GM19467 (cell line): Measurements from ENCODE around the gene HINT3.
"Not testable (repeated sequence)": the region's sequence is repeated elsewhere in the genome, so short reads cannot be mapped to it uniquely, and the experiment has no call there.

Experiments
- ATAC-seq: cut with Tn5 transposase; IDR thresholded peaks from one replicate; pipeline ENCODE4 v1.9.1; 2021; ENCODE audit warnings: mild to moderate bottlenecking, moderate library complexity; ENCODE audit not compliant: unreplicated experiment

The HINT3 gene

GRCh38 chr6:125956506-125957390 is at the start of gene HINT3:
Gene HINT3, plus strand, starts transcription at chr6:125956770. Its CDS starts 208 bp downstream, at chr6:125956978.
- ATAC-seq, result peak; percentile 95

- ATAC-seq, result peak; percentile 97
These were observed 46.0 kb upstream of the HINT3 start for GRCh38 chr6:125910527-125910926.

DNA sequence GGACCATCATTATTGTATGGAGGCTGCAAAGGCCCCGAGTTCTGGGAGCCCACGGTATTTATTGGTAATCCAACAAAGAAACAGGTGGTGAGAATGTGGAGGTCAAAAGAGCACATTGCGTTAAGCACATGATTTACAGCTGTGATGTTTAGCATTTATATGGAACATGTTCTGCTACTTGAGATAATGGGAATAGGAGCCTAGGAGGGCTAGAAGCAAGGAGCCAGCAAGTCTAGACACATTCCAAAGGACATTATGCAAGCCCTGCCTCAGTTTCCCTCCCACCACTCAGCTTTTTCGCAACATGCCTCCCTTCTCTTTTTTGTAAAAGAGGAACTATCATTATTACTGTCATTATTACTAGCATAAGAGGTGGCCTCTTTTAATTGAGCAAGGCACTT is 45.5 kb upstream of the HINT3 start:
- ATAC-seq, result not testable (repeated sequence)

GRCh38 chr6:125912430-125912829 is 44.1 kb upstream of the HINT3 start:
- ATAC-seq, result not testable (repeated sequence)

- no peak for ATAC-seq
These were observed 43.4 kb upstream of the HINT3 start for GRCh38 chr6:125913145-125913544.

DNA sequence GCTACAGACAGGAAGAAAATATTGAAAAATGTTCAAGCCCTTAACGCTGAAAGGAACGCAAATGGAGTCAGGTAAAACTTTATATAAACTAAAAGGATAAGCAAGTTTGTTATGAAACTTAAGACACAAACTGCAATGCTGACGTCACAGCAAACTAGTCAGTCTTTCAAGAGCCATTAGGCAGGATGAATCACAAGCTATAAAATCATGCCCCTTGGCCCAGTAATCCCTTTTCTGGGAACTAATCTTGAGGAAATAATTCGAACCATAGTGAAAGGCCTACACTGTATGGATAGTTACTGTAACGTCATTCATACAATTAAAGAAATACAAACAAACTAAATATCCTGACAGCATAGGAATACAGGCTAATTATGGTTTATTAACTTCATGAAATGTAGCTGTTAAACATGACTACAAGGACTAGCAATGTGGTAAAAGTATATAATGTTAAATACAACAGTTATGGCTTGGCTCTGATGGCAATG is 42.7 kb upstream of the HINT3 start:
- no peak for ATAC-seq

GRCh38 chr6:125918230-125918629 is 38.3 kb upstream of the HINT3 start:
- no peak for ATAC-seq

- ATAC-seq, result peak; percentile 98
These were observed 37.6 kb upstream of the HINT3 start for GRCh38 chr6:125918681-125919566.

DNA sequence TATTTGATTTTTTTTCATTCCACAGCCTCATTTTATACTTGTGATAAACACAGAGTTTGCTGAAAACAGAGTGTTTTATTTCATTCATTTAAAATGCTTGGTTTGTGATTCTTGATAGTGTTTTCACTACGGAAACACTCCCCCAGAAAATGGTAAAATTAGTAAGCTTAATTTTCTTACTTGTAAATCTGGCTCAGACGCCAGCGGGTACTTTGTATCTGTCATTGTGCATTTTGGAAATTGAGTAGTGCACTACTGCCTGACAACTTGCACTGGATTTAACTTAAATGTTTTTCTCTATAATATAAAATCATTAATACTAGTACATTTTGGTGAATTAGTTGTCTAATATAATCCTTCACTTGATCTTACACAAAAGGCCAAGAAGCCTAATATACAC is 37.0 kb upstream of the HINT3 start:
- ATAC-seq, result peak; percentile 4

DNA sequence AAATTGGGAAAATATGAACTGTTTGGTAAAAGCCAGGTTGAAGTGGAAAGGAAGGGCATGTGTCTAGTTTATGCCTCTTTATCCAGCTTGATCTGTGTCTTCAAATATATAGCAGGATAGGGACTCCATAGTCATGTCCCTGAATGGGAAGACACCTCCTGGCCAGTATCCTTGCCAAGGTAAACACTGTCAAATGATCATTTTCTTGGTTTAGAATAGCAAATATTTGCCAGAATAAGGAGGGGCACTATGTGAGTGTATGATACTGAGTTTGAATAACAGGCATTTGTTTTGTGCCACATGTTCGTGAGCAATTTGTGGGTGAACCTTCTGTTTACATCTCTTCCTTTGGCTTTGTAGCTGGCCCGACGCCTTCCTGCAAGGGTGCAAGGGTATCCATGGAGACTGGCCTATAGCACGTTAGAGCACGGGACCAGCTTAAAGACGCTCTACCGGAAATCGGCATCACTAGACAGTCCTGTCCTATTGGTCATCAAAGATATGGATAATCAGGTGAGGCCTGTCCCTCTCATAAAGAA is 34.2 kb upstream of the HINT3 start:
- ATAC-seq, result no peak

DNA sequence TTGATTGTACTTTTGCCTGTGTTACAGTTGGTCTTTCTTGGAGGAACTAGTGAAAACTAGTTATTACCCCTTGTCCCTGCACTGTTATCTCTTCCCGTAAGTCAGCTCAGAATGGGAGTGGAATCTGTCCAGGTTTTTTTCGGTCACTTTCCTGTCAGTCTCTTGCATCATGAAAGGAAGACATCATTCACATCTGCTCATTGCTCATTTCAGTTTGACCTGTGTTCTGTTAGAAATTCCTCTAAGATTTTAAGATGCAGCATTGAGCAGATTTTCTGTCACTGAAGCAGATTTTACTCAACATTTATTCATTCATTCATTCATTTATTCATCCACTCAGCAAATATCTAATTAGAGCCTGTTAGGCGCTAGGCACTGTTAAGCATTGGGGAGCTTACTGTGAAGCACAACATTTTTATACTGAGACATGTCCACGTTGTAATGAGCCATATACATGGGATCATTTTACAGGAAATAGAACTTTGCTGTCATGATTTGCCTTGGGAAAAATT is 33.1 kb upstream of the HINT3 start:
- ATAC-seq, result no peak

- no peak for ATAC-seq
These were observed 32.4 kb upstream of the HINT3 start for GRCh38 chr6:125924169-125924568.

GRCh38 chr6:125924697-125925358 is 31.7 kb upstream of the HINT3 start:
- no peak for ATAC-seq

DNA sequence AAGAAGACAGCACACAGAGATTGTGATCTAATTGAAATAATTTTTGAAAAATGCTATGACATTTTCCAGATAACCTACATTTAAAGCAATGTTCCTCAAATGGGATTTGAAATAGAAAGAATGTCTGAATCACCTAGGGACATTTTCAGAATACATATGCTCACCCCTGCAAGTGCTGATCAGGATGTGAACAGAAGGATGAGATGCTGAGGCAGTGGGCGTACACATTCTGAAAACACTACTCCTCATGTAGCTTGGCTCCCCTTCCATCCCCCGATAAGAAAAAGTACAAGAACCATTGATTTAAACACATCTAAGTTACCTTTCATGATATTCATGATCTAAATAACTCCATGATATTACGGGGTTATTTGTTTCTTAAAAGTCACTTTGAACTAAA is 29.9 kb upstream of the HINT3 start:
- ATAC-seq, result no peak

DNA sequence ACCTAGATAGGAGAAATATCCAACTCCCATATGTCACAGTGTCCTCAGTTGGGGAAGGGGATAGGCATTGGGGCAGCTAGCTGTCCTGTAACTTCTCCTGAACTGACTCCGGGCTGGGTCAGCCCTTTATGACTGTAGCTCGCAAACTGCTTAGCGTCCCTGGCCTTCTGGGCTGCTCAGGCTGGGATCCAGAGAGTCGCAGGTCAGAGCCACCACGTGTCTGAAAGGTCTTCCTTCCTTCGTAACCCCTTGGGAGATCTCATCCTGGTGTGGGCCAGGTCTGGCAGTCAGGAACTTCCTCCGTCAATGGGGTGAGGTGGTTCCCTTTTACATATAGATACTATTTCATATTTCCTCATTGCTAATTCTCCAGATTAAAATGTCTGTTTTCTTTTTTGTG is 28.8 kb upstream of the HINT3 start:
- ATAC-seq, result no peak

GRCh38 chr6:125930765-125931418 is 25.7 kb upstream of the HINT3 start:
- ATAC-seq, result no peak

DNA sequence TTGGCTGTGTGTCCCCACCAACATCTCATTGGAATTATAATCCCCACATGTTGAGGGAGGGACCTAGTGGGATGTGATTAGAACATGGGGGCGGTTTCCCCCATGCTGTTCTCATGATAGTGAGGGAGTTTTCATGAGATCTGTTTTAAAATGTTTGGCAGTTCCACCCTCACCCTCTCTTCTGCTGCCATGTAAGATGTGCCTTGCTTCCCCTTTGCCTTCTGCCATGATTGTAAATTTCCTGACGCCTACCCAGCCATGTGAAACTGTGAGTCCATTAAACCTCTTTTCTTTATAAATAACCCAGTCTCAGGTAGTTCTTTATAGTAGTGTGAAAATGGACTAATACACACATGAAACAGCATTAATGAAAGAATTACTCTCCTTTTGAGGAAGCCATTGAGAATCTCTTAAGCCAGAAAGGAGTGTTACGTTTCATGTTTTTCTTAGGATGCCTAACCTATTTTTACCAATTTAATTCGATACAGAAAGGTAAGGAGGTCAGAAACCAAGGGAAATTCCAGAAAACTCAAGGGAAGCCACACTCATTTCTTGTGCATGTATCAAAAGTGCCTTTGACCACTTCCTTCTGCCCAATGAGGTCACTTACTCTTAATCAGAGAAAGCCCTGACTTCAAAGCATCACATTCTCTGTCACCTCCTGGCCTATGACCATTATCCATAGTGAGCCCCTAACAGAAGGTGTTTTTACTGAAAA is 24.7 kb upstream of the HINT3 start:
- peak; percentile 55 for ATAC-seq

DNA sequence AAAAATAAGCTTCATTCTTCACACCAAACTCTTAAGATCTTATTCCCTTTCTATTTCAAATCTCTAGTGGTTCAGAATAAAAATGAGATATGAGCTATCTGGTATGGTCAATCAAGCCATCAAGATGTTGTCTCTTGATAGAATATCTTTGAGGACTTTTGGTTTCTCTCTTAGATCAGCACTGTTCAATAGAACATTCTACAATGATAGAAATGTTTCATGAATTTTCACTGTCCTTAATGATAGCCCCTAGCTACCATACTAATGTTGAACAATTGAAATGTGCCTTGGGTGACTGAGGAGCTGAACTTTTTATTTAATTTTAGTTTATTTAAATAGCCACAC is 24.1 kb upstream of the HINT3 start:
- ATAC-seq, result peak; percentile 6

DNA sequence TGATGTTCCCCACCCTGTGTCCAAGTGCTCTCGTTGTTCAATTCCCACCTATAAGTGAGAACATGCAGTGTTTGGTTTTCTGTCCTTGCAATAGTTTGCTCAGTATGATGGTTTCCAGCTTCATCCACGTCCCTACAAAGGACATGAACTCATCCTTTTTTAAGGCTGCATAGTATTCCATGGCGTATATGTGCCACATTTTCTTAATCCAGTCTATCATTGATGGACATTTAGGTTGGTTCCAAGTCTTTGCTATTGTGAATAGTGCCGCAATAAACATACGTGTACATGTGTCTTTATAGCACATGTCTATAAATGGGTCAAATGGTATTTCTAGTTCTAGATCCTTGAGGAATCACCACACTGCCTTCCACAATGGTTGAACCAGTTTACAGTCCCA is 21.1 kb upstream of the HINT3 start:
- ATAC-seq, result not testable (repeated sequence)
